ENCODE results near the gene POLR1A. TPM values are rescaled to one million over a fixed set of nuclear protein-coding genes. Genes with fewer than 3 reads are reported as not detected.

Gene POLR1A
- 14.6 TPM for polyA plus RNA-seq (ENCODE audit: insufficient read length)

DNA sequence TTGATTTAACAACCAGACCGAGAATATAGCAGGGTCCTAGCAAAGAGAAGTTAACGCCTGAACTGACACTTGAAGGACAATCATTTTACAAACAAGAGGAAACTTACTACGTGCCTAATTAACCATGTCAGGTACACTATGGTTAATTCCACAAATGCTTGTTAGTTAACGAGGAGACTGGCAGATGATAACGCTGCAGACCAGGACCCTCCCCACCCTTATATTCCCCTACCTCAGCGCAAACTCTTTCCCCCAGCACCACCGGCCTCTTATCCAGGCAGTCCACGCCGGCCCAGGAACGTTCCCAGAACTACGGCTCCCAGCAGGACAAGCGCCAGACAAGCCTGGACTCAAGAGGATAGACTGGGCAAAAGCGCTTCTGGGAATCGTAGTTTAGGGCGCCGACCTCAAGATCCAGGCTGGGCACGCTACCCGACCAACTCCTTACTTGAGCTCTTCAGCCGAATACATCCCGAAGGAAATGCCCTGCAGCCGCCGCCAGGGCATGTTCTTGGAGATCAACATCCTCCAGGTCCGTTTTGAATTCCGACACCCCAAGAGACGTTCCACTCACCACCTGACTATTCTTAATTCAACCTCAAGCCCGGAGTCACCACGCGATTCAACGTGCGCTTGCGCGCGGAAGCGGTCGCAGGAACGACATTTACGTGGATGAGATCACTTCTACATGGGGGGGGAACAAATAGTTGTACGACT is at the start of gene POLR1A:
POLR1A (minus strand) TSS at position 635 of the 717 bp plus-strand sequence; CDS start at position 525, 110 bp downstream.
- peak; percentile 86 for DNase-seq (ENCODE audit: low read depth)

- DNase-seq (ENCODE audit: low read depth): no peak
These were observed 44.8 kb upstream of the POLR1A start for GRCh38 chr2:86150502-86150901.

DNA sequence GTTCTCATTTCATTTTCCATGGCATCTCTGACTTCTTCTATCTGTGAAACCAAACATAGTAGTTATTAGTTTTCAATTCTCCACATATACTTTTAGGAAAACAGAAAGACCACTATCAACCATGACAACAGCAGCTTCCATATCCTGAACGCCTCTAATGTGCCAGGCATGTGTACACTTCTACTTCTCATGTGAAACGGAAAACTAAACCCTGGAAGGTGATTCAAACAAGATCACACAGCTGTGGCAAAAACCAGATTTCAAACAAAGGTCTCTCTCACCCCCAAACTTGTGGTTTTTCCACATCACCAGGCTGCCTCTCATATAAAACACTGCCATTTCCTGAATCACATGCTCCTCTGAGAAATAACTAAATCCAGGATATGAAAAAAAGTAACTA is 42.1 kb upstream of the POLR1A start:
- no peak for DNase-seq (ENCODE audit: low read depth)

DNA sequence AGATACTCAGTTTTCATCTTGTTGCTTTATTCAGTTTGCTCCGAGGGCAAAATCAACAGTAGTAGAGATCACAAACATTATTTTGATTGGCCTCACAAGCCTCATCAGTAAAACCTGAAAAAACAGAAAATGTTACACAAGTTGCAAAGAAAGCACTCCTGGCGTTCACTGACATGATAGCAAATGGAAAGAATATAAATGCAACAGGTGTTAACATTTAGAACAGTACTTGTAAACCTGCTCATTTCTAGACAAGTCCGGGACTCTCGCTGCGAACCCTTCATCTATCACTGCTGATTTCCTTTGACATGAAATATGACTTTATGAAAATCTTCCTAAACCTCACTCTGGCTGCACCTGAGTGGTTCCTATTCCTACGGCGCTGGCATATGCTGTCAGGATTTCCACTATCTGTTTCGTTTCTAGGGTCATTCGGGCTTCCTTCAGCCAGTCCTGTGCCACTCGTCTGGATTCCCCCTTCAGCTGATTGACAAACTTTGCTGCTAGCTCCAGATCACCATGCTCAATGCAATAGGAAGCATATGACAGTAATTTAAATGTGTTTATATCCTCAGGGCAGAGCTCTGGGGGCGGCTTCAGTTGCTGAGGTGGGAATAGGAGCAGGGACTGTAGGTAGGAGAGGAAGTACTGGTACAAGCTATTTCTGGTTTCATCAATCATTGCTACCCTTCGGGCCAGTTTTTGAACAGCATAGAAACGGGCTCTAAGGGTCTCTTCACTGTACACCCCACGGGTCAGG is 38.4 kb upstream of the POLR1A start:
- DNase-seq (ENCODE audit: low read depth): no peak

- DNase-seq (ENCODE audit: low read depth): no peak
These were observed 37.6 kb upstream of the POLR1A start for GRCh38 chr2:86143307-86143706.

DNA sequence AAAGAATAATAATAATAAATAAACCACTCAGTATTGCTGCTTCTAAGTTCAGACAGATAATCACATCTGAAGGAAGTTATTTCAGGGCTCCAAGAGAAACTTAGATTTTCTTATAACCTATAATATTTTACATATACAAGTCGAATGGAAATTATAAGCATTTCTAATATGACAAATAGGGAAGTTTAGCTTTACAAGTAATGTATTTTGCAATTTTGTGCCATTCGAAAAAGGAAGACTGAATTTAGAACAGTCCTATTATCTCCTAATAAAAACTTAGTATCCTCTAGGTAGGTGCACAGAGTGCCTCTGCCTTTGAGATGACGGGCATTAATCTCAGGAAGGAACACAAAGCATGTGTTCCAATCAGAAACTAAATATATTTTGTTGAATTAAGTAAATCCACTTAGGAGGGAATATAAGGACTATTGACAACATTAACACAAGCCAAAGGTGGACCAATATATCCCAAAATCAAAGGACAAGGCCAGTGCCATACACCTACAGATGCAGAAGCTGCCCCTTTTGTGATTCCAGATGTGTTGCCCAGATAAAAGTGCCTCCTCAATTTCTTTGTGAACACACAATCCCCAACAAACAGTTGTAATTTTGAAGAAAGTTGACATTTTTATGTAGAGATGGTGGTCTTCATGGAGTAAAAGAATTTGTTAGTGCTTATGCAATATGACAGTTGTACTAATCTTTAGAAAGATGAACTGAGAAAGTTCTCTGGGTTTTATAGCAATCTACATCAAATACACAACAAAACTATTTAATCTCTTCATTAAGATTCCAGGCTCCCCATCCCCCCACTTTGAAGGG is 37.0 kb upstream of the POLR1A start:
- DNase-seq (ENCODE audit: low read depth): no peak

DNA sequence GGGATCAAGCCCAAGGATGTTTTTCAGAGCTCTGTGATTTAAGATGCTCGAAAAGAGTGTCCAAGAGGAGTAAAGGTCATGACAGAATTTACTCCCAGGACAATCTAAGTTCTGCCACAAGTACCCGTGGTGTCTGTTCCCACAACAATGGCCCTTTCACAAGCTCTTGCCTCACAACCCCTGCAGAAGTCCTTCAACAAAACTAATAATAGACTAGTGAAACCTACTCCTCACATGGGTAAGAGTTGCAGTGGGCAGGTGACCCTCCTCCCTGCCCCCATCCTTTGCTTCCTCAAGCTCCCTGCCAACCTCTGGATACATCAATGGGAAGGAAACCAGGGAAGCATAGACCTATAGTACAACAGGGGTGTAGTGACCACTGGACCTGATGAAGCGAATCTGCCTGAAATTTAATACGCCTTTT is 35.3 kb upstream of the POLR1A start:
- no peak for DNase-seq (ENCODE audit: low read depth)

DNA sequence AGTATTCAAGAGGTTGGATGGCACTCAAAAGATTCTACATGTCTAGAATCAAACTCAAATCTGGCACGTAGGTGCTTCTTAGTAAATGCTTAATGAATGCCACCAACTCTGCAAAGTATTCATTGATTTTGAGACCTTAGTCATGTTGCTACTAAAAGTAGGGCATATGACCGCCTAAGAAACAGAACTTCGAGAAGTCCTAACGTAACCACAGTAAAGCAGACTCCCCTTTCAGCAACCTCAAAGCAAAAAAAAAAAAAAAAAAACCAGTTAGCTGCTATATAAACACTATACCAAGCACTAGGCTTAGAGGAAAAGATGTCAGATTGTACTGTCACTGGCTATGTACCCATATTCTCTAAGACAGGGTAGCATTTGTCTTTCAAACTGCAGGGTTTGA is 34.3 kb upstream of the POLR1A start:
- no peak for DNase-seq (ENCODE audit: low read depth)

DNA sequence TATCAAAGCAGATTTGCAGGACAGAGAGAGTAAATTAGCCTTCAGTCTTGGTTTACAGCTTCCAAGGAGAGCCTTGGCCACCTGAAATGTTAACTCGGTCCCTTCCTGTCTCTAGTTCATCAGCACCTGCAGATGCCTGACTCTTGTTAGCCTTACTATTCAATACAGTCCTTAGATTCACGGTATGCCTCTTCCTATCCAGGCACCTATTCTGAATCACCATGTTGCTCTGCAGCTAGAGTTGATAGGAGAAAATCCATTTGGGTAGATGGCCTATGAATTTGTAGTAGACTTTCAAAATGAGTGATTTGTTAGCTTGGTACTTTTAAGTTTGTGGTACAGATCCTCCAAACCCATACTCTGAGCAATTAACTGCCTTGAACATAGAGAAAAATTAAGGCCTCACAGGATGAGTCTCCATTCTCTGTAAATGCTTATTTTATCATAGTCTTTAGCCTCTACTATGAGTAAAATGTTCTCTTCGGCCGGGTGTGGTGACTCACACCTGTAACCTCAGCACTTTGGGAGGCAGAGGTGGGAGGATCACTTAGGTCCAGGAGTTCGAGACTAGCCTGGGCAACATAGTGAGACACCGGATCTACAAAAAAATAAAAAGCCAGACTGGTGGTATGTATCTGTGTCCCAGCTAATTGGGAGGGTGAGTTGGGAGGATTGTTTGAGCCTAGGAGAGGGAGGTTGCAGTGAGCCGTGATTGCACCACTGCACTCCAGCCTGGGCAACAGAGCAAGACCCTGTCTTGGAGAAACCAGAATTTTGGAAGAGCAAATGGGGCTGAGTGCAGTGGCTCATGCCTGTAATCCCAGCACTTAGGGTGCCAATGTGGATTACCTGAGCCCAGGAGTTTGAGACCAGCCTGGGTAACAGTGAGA is 33.3 kb upstream of the POLR1A start:
- DNase-seq (ENCODE audit: low read depth): no peak

DNA sequence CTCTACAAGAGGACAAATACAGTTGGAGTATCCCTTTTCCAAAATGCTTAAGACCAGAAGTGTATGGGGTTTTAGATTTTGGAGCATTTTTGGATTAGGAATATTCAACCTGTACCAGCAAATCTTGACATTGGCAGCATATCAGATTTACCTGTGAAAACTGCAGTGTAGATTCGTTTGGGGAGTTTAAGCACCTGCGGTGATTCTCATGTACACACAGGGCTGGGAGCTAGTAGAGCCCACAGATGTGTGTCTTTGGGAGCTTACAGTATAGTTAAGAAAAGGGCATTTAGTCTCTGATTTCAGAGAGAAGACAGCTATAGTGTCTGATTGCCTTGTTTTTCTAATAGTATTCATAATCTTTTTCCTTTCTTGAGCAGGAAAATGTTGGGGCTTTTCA is 30.5 kb upstream of the POLR1A start:
- no peak for DNase-seq (ENCODE audit: low read depth)

DNA sequence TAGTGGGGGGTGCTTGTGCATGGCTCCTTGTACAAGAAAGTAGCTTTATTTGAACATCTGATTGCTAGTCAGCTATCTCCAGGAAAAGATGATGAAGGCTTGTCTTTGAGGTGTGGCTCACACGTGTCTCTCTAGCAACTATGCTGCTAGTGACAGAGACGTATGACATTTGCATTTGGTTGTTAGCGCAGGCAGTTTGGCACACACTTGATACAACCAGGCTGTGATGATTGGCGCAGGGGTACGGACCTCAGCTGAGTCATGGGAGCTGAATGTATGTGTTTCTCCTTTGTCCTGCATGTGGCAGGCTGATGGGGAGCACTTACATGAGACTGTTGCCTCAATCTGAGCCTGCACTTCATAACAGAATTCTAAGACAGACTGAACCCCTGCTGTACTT is 30.0 kb upstream of the POLR1A start:
- DNase-seq (ENCODE audit: low read depth): no peak

- no peak for DNase-seq (ENCODE audit: low read depth)
These were observed 29.0 kb upstream of the POLR1A start for GRCh38 chr2:86134709-86135108.

DNA sequence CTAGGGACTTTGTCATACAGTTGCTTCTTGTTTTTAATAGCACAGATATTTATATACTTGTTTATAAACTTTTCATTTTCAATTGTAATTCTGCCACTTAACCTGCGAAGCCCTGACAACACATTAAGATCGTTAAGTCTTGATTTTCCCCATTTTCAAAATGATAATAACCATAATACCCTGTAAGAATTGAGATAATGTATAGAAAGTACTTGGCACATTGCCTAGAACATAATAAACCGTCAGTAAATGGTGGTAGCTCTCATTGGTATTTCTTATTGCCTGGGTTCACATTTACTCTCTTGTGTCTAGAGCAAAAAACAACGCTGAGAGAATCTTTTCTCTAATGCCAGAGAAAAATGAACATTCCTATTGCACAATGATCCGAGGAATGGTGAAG is 19.0 kb upstream of the POLR1A start:
- no peak for DNase-seq (ENCODE audit: low read depth)

DNA sequence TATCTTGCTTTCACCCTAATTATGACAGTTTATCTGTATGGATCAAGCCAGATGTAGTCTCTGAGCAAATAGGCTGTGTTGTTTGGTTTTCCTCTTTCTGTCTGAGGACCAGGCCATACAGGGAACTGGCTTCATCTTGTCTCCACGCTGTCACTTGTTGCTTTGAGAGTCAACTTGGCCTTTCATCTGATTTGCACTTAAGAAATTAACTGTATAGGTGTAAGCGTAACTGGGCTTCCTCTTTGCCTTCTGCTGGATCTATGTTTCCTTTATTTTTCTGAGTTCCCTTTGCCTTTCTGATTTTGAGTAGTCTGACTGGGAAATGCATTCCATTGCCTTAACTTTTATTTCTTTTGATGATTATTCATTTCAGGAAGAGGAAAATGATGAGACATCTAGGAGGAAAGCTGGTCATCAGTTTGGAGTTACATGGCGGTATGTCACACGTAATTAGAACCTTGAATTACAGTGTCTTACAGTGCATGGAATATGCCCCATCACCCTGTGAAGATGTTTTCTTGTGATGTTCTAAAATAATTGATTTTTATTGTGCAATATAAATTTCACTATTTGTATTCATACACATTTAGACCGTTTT is 17.7 kb upstream of the POLR1A start:
- DNase-seq (ENCODE audit: low read depth): no peak

- DNase-seq (ENCODE audit: low read depth): no peak
These were observed 12.4 kb upstream of the POLR1A start for GRCh38 chr2:86118130-86118529.

- DNase-seq (ENCODE audit: low read depth): no peak
These were observed 1.3 kb upstream of the POLR1A start for GRCh38 chr2:86107031-86107430.

GRCh38 chr2:86105969-86106945 is 571 bp upstream of the POLR1A start, which contains the start of gene PTCD3:
Gene PTCD3 (plus strand): TSS chr2:86106235. CDS start chr2:86106248, 13 bp downstream.
- peak; percentile 90 for DNase-seq (ENCODE audit: low read depth)

DNA sequence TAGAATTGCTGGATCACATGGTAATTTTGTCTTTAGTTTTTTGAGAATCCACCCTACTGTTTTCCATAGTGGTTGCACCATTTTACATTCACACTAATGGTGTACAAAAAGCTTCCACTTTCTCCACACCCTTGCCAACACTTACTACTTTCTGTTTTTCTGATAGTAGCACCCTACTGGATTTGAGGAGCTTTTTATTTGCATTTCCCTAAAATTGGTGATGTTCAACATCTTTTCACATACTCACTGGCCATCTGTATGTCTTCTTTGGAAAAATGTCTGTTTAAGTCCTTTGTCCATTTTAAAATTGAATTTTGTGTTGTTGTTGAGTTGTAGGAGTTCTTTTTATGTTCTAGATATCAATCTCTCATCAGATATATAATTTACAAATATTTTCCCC is 3.5 kb downstream of the POLR1A start:
- no peak for DNase-seq (ENCODE audit: low read depth)

DNA sequence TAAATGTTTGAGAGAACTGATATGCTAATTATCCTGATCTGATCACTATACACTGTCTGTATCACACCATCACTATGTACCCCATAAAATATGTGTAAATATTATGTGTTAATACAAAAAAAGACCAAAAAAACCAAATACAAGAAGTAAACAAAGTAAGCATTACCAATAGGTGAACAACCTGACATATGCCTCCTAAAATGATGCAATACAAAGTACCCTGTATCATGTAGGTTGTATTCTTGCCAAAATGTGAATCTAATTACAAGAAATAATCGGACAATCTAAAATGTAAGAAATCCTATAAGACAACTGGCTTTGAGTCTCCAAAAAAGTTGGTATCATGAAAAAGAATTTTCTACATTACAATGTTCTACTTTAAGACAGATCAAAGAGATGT is 7.8 kb downstream of the POLR1A start:
- DNase-seq (ENCODE audit: low read depth): no peak

All from forelimb muscle (tissue), 1 donor.